Activated T-cell treated with anti-CD3 and anti-CD28 coated beads for 1 hour (primary cell): Measurements from ENCODE around the gene MAPKAP1.

Experiments
- DNase-seq: peaks from one replicate; pipeline ENCODE4 v3.0.0-alpha.2; 2020; ENCODE audit warnings: low read depth

MAPKAP1 gene

DNA sequence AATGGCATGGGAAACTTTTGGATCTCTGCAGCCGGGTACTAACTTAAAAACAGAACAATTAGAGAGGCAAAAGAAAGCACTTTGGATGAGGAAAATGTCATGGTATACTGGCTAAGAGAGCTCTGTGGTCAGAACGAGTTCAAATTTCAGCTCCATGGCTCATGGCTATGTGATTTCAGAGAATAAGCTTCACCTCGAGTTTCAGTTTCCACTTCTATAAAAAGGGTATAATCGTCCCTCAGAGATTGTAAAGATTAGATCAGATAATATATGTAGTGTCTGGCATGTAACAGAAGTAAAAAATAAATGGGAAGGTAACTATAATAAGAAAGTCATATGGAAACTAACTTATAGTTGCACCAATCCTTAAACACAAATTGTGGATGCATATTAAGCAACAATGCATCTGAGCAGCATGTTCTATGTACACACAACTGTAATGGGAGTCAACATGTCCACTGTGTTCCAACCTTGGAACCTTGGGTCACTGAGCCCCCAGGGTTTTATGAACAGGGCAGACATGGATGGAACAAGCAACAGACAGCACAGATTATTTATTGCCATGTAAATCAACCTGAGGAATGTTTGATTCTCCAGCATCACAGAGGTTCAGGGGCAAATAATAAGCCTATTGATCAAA, 145.4 kb downstream of the MAPKAP1 start:
- DNase-seq, result no peak

- DNase-seq, result no peak
Observed at GRCh38 chr9:125559894-125560293, 147.1 kb downstream of the MAPKAP1 start.

DNA sequence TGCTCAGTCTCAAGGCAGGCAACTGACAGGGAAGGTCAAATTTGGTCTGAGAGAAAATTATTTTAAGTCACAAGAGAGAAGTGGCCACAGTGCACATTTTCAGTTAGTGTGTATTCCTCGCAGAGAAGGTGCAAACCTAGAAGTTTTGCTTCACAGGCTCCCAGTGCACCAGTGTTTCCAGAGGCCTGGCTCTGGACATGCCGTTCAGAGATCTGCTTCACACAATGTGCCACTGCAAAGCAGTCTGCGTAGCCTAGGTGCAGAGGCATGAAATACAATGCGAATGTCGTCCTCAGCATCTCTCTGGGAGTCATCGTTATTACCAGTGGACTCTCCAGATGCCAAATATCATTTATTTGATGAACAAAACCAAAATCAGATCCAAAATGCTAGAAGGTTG, 147.8 kb downstream of the MAPKAP1 start:
- no peak for DNase-seq

- peak; percentile 9 for DNase-seq
Observed at GRCh38 chr9:125558453-125559092, 148.4 kb downstream of the MAPKAP1 start.

DNA sequence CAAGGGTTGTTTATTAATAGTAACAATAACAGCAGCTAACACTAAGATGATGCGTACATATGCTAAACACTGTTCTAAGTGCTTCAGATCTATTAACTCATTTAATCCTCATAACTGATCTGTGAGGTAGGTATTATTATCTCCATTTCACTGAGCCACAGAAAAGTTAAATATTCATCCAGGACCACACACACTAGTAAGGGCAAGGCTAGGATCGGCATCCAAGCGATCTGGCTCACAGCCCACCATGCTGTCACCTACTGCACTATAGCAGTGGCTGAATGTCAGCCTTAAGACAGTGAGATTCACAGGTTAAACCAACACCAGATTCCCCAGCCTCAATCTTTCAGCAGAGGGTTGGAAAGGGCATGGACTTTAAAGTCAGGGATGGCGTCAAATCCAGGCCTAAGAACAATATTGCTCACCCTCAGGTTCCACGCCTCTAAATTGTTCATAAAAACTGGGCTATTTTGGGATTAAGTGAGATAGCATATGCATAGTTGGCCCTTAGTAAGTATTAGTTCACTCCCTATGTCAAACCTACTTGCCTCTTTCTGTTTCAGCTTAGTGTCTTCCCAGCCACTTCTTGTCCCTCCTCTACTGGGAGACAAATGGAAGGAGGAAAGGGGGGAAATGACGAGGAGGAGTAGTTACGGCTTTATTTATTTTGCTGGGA, 150.8 kb downstream of the MAPKAP1 start:
- no peak for DNase-seq

- no peak for DNase-seq
Observed at GRCh38 chr9:125554726-125555125, 152.3 kb downstream of the MAPKAP1 start.

- DNase-seq, result no peak
Observed at GRCh38 chr9:125551781-125552180, 155.2 kb downstream of the MAPKAP1 start.

DNA sequence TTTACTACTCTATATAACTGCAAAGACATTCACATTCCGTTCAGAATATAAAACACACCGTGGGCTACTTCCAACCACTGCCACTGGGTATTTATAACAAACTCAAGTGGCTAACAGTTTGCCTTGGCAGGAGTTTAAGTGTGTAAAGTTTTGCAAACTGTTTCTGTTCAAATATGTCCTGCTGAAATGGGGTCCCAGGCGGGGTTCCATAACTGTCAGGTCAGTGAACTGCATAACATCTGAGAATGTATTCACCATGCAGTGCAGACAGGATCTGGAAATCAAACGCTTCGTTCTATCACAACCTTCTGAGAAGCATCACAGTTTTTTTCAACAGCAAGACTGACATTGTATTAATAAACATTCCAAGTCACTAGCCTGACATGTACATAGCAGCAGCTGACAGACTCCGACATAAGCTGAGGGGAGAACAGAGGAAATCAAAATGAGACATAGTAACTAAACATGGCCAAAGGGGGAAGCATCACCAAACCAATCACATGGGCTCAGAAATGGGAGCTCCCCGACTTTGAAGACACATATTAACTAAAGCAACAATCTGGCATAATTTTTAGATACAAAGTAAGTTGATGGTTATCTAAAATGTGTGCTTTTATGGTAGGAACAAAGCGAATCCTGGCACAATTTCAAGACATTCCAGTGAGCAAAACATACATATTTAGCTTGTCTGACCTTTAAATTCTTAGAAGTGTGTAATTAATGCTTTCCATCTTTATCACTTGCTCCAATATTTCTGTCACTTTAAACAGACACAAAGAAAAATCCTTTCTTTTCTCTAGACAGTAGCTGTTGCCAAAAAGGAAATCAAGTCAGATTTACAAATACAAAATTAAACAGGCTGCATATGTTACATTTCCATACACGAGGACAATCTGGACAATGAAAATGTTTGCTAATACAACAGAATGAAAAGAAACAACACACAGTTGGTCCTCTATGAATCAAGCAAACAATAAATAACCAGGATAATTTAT, 156.8 kb downstream of the MAPKAP1 start:
- DNase-seq, result no peak

GRCh38 chr9:125549465-125549871, 157.5 kb downstream of the MAPKAP1 start:
- DNase-seq, result no peak

- DNase-seq, result no peak
Observed at GRCh38 chr9:125549039-125549438, 158.0 kb downstream of the MAPKAP1 start.

DNA sequence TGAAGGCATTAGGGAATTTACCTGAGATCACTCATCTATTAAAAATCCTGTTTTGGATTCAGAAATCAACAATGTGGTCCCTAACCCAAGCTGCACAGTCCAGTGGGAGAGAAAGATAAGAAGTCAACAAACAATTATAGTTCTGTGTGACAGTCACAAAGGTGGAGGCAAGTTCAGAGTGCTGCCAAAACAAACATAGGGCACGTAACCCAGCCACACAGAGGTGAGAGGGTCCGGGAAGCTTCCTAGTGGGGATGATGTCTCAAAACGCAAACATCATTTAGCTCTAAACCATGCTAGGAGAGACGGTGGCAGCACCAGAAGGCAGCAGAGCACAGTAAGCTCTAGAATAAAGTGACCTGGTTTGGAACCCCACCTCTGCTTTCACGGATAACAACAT, 158.9 kb downstream of the MAPKAP1 start:
- DNase-seq, result no peak

DNA sequence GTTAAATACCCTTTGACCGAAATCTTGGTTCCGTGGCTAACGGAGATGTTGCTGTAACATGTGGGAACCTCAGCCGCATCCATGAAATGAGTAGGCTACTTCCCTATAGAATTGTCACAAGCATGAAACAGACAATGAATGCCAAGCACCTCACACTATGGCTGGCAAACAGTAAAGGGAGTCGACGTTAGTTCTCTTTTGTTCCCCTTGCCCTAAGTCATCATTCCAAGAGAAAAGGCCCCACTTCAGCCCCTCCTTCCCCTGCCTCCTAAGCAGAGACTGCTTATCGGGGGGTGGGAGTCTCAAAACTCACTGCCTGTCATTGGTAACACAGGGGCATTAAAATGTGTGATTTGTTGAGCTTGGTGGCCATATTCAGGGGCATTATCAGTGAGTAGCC, 159.6 kb downstream of the MAPKAP1 start:
- DNase-seq, result no peak

DNA sequence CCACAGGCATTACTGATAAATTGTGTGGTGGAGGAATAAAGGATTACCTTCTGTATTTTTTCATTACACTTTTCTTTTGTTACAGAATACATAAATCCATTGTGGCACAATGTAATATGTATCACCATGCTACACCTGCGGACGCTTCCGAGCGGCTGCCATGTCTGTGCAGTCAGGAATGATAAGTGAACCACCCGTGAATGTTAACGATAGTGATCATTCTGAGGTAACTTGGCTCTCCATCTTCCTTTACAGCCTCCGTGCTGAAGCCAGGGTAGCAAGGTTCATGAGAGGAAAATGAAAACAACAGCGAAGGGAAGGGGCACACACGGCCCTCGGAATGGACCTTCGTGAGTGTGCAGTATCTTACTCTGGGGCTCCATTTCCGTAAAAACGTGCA, 161.2 kb downstream of the MAPKAP1 start:
- no peak for DNase-seq

DNA sequence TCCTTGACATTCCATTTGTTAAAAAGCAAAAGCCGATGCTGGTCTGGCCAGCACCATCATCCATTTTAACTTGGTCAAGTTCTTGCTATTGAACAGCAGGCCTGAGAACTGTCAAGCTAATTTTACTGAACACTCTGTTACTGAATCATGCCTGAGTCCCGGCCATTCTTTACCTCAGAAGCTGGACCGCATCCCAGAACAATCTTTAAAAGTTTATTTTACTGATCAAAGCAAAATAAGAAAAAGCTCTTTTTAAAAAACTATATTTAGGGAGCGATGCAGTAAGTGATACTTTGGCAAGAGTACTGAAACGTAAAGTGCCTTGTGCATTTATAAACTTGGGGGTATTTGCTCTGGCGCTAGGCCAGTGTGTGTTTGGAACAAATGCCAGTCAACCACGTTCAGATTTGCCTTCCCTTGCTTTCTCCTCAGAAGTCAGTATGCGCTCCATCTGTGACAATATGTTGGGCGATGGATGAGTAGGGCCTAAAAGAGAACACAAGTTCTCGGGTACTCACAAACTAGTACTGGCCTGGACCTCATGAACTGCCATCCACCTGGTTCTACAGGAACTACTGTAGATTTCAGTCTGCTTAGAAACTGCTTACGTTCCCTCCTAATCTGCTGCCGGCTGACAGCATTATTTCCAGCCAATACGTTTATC, 161.9 kb downstream of the MAPKAP1 start:
- no peak for DNase-seq

- DNase-seq, result no peak
Observed at GRCh38 chr9:125544484-125544883, 162.5 kb downstream of the MAPKAP1 start.

- no peak for DNase-seq
Observed at GRCh38 chr9:125541840-125542243, 165.2 kb downstream of the MAPKAP1 start.

DNA sequence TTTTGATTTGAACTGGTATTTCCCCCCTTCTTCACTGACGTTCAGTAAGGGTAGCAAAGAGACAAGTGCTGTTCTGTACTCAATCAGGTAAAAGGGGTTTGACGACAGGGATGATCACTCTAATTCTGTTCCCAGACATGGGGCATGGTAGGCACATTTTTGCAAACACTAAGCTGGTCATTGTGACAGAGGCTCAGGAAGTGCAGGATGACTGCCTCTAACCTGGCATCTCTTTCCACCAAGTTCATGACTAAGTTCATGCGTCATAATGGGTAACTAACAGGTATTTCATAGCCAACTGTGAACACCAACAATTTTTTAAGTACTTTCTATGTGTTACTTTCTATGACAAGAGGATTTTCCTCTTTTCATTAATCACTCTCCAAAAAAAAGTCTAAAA, 166.5 kb downstream of the MAPKAP1 start:
- DNase-seq, result no peak

- no peak for DNase-seq
Observed at GRCh38 chr9:125538092-125538473, 168.9 kb downstream of the MAPKAP1 start.

- no peak for DNase-seq
Observed at GRCh38 chr9:125537442-125538091, 169.4 kb downstream of the MAPKAP1 start.

GRCh38 chr9:125536776-125537175, 170.2 kb downstream of the MAPKAP1 start:
- DNase-seq, result no peak

DNA sequence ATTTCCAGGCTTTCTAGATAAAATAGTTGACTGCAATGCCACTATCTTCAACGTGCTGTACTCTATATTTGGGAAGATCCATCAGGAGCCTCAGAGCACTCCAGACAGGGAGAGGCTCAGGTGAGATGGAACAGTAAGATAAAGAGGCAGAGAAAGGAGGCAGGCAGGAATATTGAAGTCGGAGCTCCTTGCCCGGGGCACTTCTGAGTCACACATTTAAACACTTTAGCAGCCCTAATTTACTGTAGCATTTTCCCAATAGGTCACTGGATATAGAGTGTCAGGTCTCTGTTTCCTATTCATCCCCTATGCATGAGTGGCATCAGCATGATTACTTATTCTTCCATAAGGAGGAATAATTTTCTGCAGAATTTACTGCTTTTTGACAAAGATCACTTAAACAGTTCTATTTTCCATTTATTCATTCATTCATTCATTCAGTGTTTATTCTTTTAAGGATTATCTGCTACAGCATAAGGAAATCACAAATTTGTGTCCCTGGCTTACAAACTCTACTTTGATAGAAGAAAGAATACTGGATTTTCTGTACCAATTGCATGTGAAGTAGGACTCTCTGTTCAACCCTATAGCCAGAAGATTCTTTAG, 170.7 kb downstream of the MAPKAP1 start:
- DNase-seq, result no peak
